HG02610 (cell line): ENCODE data around the gene DAB2IP.
"Not testable (repeated sequence)": the region's sequence is repeated elsewhere in the genome, so short reads cannot be mapped to it uniquely, and the experiment has no call there.

Experiments
- ATAC-seq: cut with Tn5 transposase; IDR thresholded peaks from one replicate; pipeline ENCODE4 v1.9.1; 2021; ENCODE audit warnings: mild to moderate bottlenecking, moderate library complexity; ENCODE audit not compliant: unreplicated experiment

Gene DAB2IP

DNA sequence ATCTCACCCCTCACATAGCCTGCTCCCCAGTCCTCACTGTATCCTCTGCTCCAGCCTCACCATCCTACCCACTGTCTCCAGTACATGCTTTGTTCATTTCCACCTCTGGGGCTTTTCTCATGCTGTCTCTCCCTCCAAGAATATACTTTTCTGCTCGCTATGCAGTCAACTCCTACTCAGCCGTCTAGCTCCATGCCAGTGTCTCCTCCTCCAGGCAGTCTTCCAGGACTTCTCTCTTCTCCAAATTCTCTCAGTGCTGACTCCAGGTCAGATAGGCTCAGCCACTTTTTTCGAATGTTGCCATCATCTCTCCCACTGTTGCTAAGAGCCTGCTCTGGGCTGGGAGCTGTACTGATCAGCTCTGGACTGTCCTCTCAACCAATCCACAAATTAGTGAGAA lies 8.0 kb upstream of the DAB2IP start:
- no peak for ATAC-seq

DNA sequence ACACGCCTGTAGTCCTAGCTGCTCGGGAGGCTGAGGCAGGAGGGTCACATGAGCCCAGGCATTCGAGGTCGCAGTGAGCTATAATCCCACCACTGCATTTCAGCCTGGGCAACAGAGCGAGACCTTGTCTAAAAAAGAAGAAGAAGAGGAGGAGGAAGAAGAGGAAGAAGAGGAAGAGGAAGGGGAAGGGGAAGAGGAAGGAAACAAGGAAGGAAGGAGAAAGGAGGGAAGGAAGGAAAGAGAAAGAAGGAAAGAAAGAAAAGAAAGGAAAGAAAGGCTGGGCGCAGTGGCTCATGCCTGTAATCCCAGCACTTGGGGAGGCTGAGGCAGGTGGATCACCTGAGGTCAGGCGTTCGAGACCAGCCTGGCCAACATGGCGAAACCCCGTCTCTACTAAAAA lies 7.4 kb upstream of the DAB2IP start:
- not testable (repeated sequence) for ATAC-seq

DNA sequence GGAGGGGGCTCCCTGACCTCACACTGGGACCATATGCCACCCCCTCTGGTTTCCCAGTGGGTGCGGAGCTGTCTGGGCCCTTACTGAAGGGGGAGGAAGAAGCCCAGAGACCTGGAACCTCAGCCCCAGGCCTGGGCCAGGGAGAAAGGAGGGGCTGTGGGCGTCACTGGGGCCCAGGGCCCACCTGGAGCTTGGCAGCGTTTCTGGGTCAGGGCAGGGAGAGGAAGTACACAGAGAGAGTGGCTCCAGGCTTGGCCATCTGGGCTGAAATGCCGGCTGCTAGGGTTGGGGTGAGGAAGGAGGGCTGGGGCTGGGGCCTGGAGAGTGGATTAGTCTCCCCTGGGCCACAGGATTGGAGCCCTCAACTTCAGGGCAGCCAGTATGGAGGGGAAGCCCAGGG lies 6.4 kb upstream of the DAB2IP start:
- ATAC-seq: no peak

DNA sequence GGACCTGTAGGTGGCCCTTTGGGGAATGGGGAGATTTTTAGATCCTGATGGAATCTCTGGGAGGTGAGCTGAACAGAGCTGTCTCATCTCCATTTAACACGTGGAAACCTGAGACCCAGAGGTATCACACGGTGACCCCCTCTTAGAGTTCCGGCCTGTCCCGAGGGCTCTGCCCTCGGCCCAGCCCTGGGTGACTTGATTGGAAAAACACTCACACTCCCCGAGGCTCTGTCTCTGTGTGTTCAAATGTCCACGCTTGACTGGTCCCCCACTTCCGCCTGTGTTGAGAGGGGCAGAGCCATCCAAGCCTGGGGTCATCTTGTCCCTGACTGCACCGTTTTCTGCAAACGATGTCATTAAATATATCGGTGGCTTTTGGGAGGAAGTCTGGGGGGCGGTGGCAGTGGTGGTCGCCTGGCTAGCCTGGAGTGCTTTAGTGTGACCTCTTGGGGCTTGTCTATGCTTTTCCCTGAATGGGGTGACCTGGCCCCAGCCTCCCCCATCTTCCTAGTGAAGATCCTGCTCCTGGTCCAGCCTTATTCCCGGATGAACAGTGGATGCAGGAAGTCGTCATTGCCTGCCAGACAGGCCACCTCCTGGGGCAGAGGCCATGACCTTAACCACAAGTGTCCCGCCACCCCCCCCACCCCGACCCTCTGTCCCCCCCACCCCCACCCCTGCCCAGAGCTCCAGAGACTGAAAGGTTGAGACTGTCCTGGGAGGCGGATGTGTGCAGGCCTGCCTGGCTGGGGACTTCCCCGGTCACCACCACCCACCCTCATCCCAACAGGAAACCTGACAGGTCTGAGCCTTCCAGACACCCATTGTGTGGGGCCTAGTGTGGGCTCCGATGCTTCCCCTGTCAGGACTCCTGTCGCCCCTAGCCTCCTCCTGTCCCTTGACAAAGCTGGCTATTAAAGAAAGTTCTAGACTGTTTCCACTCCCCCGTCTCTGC lies 5.3 kb upstream of the DAB2IP start:
- no peak for ATAC-seq

DNA sequence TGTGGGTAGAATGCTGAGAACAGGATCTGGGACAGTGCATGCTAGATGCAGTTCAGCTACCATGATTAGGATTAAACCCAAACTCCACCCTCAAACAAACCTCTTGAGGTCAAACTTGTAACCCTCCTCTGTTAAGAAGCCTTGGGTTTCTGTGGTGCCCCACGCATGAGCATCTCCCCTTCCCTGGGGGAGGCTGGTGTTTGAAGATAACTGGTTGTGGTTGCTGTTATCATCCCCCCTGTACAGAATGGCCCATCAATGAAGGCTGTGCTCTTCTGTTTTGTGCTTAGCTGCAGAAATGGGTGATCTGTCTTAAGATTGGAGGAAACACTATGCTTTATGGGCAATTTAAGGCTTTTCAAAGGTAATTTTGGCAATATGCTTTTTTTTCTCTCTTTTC lies 4.4 kb upstream of the DAB2IP start:
- ATAC-seq: no peak

DNA sequence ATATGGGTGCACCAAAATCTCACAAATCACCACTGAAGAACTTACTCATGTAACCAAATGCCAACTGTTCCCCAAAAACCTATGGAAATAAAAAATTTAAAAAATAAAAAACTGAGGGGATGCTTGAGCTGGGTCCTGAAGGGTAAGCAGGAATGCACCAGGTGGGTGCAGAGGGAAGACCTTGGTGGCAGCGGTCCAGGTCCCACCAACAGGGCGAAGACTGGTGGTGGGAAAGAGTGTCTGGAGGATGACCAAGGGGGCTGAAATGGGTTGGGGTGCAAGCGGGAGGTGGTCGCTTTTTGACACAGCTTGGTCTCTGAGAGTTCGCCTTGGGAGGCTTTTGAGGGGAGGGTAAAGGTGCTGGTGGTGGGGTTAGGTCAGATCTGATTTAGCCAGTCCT lies 3.3 kb upstream of the DAB2IP start:
- no peak for ATAC-seq

DNA sequence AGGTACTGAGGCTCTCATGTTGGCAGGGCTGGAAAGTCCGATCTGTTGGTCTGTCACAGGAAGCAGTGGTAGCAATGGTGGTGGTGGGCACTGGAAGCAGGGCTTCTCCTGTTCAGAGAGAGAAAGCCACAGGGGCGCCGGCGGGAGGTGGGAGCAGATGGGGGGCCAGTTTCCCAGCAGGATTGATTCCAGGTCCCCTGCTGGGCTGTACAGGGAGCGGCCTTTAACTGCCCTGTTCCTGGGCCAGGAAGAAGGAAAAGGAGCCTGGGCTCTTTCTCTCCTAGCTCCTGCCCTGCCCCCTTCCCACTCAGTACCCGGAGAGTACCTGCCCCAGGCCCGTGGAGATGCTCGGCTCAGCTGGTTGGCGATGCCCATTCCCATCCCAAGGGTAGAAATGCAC lies 2.6 kb upstream of the DAB2IP start:
- ATAC-seq: no peak

DNA sequence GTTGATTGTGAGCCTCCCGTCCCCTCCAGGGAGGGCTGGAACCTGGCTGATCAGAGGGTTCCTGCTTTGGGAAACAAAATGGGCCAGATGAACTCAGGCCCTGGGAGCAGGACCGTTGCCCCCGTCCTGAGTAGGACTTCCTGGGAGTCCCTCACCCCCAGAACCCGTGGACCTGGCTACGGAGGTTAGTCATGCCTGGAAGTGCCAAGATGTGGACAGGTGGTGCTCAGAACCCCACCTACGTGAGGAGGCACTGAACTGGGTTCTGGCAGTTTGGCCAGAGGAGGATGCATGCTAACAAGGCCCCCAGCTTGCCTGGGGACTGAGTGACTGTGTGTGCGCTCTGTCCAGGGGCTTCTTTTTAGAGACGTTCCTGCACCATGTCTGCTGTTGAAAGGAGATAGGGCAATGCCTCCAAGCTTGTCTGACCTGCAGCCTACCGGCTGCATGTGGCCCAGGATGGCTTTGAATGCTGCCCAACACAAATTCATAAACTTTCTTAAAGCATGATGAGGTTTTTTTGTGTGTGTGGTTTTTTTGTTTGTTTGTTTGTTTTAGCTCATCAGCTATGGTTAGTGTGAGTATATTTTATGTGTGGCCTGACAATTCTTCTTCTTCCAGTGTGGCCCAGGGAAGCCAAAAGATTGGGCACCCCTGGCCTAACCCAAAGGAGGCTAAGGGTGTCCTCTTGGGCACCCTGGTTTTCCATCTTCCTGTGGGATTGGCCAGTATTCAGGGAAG lies 1.8 kb upstream of the DAB2IP start:
- ATAC-seq: no peak

DNA sequence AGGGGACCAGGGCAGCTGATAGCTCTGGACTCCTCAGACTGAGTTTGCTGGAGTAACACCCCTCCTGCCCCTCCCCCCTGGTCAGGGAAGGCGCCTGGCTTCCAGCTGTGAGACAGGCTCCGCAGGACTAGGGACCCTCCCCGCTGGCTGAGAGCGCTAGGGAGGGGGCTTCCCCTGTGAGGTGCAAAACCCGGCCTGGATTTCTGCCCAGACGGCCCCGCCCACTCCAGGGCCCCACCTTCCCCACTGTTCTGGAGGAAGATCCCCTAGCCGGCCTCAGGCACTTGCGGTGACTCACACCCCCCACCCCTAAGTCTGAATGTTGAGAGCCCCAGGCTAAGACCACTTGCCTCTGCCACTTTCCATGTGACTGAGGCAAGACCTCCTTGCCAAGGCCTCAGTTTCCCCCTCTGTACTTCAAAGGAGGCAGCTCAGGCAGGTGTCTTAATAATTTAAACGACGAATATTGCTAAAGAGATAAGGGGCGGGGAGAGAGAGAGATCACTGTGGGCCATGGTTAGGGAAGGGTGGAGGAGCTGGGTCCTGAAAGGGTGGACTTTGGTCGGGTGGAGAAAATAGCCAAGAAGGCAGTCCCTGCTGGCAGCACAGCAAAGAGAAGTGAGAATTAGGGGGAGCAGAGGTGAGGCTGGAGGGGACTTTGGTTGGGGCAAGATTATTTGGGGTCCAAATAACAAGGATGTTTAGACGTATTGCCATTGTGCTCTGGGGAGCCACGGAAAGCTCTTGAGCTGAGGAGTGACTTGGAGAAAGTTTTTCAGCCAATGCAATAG lies 1.0 kb upstream of the DAB2IP start:
- no peak for ATAC-seq

DNA sequence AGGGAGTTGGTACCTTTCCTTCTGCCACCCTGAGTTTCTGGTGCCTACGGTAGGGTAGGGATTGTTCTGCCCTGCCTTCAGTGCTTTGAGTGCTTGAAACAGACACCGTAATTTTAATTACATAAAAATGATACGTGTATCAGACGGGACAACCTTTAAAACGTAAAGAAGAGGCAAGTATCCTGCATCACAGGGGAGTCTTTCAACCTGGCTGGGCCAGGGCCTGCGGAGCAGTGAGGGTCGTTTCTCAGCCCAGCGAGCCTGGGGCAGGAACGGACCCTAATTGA lies 483 bp upstream of the DAB2IP start:
- ATAC-seq: no peak

DNA sequence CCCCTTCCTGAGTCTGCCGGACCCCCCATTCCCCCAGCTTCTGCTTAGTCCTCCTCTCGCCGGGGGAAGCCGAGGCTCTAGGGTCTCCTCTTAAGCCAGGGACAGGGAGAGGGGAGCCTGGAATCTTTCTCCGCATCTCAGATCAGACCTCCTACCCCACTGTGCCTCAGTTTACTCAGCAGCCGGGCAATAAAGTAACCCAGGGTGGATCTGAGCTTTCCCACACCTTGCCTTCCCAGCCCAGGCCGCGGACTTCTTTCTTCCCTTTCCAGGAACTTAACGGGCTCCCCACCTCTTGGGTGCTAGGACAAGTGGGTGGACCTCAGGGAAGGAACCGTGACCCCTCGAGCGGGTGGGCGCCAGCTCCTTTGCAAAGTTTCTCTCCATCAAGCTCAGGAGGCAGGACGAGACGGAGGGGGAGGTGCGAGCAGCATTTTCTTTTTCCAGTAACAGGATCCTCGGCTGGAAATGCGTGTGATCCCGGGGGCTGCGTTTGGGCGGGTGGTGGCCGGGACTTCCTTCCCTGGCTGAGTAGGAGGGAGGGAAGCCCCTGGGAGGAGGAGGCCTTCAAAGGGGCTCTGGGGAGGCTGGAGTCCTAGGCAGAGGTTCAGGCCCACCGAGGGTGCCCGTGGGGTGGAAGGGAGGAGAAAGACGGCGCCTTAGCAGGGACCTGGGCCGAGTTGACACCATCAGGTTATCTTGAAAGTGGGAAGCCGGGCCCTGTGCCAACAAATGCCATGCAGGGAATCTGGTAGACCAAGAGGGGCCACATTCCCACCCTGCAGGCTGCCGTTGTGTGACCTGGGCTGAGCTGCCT lies 795 bp downstream of the DAB2IP start:
- no peak for ATAC-seq

DNA sequence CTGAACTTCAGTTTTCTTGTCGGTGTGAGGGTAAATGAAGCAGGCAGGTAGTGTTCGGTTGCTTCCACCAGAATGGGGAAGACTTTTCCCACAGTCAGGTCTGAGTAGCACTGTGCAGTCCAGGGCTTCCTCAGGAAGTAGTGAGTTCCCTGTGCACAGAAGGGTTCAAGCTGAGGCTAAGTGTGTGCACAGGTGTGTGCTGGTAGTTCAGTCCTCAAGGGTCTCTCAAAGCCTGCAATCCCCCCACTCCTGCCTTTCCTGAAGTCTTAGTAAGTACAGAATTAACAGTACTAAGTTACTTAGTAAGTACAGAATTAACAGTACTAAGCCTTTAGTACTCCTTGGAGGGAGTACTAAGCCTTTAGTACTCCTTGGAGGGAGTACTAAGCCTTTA lies 1.4 kb downstream of the DAB2IP start:
- ATAC-seq: no peak

DNA sequence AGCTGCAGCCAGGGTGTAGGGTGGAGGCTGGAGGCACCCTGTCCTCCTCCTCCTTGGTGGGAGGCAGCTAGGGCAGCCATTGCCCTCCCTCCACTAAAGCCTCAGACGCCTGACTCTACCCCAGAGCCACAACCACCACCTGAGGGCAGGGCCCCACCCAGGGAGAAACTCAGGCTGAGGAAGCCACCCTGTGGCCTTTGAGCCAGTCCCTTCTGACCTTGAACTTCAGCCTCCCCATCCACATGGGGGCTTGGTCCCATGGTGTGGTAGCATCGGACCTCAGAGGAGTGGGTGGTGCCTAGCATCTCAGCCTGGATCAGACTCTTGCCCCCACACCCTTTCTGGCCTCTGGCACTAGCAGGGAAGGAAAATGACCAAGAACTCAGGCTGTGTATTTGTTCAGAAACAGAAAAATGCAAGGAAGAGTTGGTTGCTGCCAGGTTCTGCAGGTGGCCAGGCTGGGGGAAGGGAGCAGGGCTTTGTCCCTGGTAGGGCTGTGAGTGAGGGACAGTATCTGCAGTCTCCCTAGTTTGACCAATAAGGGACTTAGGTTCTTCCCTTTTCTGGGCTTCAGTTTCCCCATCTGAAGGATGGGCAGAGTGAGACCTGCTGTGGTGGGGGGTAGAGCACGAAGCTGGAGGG lies 3.2 kb downstream of the DAB2IP start:
- ATAC-seq: no peak

DNA sequence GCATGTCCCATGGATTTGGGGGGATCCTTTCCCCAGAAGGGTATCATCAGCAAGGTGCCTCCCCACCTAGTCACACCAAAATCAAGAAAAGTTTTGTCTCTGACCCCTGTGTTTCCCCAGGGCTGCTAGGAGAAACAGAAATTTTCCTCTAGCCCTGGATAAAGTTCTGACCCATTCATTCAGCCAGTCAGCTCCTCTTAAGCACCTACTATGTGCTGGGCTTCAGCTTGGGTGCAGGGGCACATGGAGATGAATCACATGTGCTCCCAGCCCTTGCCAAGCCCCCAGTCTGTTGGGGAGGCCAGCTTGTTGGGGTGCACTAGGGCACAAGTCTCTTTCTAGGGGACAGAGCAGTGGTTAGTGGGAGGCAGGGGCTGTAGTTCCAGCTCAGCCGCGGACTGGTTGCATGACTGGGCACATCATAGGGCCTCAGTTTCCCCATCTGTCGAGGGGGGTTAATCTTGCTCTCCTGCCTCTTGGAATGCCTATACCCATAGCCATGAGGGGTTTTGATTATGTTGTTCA lies 3.9 kb downstream of the DAB2IP start:
- no peak for ATAC-seq

DNA sequence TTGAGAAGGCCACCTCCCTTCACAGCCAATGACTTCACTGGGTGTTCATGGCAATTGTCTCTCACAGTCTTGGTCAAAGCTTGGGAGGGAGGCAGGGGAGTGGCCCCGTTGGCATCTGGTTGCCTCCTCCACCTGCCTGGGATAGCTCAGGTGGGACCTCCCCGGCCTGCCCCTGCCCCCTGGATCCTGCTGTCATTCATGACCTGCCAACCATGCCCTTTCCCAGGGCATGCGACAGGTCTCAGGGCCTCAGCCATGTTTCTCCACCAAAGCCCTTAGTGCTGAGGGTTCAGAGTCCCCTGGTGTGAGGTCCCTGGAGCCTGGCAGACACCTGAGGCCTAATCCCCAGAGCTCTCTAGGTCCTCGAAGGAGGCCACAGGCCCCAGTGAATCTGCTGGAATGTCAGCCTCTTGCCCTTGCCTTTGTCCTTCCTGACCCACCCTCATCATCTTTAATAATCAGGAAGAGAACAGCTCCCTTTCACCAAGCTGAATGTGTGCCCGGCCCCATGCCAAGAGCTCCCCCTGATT lies 5.6 kb downstream of the DAB2IP start:
- no peak for ATAC-seq

DNA sequence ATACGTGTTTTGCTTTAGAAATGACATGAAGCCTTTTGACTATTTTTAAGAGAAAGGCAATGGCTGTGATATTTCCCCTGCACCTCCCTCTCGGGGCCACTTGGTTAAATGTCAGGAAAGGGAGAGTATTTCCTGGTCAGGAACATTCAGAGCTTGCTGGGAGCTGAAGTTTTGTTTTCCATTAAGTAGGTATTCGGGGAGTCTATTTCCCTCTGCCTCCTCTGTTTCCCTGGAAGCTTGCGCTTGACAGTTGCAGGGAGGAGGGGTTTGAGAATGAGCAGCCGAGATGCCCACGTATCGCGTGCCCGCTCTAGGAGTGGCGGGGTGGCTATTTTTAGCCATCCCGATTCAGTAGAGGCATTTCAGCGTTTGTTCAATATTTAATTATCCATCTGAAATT lies 6.7 kb downstream of the DAB2IP start:
- no peak for ATAC-seq

DNA sequence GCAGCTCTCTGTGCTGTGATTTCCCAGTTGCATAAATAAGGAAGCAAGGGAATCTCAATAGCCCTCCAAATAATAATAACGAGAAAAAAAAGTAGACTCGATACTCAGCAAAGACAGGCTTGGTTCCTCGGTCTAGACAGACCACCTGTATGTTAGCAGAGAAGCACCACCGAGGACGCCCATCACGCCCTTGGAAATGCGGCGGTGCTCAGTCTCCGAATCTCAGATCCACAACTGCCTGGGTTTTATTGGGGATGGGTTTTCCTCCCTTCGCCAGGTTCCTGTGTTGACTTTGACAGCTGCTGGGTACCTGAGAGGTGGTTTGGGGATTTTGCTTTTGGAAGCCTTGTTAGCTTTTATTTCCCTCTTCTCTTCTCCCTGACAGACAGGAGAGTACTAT lies 7.2 kb downstream of the DAB2IP start:
- ATAC-seq: no peak

DNA sequence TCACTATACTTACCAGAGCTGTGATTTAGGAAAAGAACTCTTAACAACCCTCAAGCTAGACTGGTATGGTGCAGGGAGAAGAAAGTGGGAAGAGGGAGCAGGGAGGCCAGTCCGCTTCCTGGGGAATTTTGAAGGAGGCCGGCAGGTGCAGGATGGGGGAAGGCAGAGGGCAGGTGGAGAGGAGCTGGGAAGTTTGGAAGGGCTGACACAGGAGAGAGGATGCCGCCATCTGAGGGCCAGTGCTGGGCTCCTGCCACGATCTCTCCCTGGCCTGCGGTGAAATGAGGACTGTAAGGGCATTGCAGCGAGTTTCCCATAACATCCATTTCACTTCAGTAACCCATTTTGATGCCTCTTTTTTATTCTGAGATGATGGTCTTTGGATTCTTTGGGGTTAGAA lies 8.9 kb downstream of the DAB2IP start:
- ATAC-seq: no peak

DNA sequence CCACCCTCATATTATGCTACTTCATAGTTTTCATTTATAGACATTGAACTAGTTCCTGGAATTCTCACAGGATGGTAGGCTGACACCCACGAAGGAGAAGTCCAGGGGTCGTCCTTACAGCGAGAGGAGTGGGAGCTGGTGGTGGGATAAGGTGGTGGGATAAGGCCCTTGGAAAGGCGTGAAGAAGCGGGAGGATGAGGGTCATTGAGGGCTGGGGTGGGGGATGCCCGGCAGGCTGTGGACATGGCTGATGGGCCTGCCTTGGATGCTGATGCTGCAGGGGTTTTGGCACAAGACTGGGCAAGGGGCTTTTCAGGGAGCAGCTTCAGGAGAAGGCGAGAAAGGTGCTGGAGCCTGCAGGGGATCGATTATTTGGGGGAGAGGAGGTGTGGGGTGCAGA lies 9.4 kb downstream of the DAB2IP start:
- no peak for ATAC-seq

DNA sequence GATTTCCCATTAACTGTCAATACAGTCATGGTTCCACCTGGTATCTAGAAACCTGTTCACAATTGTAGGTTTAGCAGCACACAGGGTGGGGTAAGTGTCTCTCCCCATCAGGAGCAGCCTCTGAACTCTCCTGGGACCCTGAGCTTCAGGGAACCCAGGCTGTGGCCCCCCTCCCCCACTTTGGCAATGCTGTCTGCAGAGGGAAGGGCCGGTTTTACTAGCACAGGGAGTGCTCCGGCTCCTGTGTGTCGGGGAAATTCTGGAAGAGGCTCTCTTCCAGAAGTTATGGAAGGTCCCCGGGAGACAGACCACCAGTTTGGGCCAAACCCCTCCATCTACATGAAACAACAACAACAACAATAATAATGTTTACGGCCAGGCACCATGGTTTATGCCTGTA lies 9.9 kb downstream of the DAB2IP start:
- ATAC-seq: no peak
